Forelimb muscle (tissue), 1 donor: Measurements from ENCODE around the gene PARVA. TPM values are rescaled to one million over a fixed set of nuclear protein-coding genes. Genes with fewer than 3 reads are reported as not detected.

ENCODE experiments used
- DNase-seq: peaks from one replicate; pipeline ENCODE4 v3.0.0-alpha.2; 2013; ENCODE audit warnings: low read depth
- polyA plus RNA-seq: library from polyadenylated mRNA; unstranded; fragments of 120-200 nt; gene quantifications from one replicate; pipeline ENCODE4 v1.2.1, GENCODE V29; 2013; ENCODE audit not compliant: insufficient read length

The PARVA gene
- polyA plus RNA-seq, 1 donor: 49.9 TPM

DNA sequence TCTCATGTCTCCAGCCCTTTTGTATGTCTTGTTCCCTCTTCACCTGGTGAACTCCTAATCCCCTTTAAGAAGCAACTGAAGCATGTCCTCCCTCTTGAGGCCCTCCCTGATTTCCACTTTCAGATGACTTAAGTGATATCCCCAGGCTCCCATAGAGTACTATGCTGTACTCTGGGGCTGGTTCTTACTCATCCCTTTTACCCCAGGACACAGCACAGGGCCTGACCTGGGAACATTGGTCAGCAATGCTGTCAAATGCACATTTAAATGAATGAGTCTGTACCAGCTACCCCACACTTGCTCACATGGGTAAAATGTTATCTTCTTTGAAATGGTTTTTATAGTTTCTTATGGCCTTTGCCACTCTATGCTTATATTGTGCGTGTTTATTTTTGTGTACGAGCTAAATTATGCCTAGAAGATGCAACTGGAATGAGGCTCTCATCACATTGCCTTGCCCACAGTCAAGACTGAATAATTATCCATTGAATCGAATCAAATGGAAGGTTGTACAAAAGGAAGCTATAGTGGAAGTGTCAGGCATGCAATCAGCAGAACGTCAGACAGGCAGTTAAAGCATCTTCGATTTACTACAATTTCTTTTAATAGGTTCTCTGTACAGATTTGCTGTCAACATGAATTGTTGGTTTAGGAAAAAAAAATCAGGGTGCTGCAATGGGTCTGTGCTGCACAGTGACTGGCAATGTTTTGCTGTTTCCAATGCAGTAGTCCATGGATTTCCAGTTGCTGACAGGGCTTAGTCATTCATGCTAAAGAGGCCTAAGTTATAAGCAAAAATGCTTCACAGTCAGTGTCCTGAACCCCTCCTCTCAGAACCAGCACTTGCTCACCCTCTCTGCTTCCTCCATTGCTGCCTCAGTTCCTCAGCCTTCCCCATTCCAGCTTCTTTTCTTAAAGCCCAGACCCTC lies 79.5 kb downstream of the PARVA start:
- no peak for DNase-seq

GRCh38 chr11:12458042-12458441 lies 80.7 kb downstream of the PARVA start:
- no peak for DNase-seq

DNA sequence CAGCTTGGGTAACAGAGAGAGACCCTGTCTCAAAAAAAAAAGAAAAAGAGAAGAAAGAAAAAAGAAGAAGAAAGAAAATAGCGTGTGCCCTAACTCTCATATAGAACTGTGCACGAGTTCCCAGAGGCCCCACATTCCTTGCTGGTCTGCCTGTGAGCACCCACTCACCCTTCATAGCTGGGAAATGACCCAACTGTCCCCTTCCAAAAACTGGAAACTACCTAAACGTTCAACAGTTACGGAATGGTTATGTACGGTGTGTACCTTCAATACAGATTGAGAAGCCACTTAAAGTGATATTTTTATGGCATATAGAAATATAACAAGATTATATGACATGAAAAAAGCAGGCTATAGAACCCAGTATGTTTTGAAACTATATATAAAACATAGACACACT lies 82.0 kb downstream of the PARVA start:
- no peak for DNase-seq

GRCh38 chr11:12459865-12460444 lies 82.6 kb downstream of the PARVA start:
- DNase-seq: no peak

DNA sequence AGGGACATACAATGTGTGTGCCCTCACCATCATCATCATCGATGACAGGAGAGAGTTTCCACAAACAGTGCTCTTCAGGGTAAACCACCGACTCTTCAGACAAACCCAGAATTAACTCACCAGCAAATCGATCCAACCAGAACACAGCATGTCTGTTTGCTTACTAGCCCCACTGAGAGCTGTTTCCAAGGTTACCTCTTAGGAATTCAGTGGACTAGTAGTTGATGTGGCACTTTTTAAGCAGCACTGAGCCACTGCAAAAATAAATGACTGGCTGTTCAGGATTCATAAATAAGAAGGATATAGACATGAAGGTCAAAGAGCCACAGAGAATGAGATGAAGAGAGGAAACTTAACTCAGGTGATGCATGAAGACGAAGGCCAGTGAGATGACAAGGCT lies 83.1 kb downstream of the PARVA start:
- DNase-seq: no peak

GRCh38 chr11:12461516-12461915 lies 84.1 kb downstream of the PARVA start:
- no peak for DNase-seq

DNA sequence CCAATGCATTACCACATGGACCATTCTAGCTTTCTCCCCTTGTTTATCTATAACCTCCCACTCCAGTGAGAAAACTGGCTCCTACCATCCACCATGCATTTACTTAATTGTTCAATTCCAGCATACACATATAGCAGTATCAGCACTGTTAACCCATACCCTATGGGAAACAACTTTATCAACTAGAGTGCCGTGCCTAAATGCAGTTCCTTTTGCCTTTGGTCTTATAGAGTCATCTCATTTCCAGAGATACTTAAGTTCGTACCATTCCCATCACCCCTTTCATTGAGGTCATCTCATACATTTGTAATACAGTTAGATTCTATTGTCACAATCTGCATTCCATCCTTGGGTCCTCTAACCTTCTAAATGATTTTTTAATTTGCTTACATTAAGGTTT lies 86.9 kb downstream of the PARVA start:
- DNase-seq: no peak

- no peak for DNase-seq
These were observed 88.0 kb downstream of the PARVA start for GRCh38 chr11:12465332-12465731.

- DNase-seq: no peak
These were observed 90.2 kb downstream of the PARVA start for GRCh38 chr11:12467610-12468009.

DNA sequence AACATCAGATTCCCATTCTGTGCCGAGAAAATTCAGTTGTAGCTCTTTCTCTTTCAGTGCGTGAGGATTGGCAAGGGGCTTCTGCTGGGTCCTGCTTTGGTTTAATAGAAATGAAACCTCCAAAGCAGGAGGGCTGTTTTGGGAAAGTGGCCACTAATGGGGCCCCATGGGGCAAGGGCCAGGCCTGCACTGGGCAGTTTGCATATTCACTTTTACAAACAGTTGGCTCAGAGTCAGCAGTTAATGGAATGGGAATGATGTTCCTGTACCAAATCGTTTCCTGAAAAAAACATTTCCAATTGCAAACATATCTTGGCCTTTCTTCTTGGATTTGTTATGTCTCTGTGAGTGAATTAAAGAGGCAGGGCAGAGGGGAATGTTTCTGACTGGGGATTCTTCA lies 92.1 kb downstream of the PARVA start:
- peak; percentile 29 for DNase-seq

- DNase-seq: no peak
These were observed 92.9 kb downstream of the PARVA start for GRCh38 chr11:12470236-12470635.

GRCh38 chr11:12472401-12473005 lies 95.1 kb downstream of the PARVA start:
- no peak for DNase-seq

DNA sequence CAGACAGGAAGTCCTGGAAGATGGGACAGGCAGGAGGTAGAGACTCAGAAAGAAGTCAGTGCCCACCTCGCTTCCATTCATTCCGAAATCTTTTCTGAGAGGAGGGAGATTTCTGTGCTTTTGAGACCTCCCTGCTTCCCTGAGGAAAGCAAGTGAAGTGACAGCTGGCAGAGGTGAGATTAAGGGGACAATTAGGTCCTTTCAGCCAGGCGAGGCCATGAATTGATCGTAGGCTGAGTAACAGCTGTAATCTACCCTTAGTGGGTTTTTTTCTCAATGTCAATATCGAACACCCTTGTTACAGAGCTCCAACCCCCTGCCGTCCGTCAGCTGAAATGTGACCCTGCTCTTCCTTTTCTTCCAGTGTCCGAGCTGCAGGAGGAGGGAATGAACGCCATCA lies 96.0 kb downstream of the PARVA start:
- no peak for DNase-seq

- DNase-seq: no peak
These were observed 97.5 kb downstream of the PARVA start for GRCh38 chr11:12474871-12475270.

DNA sequence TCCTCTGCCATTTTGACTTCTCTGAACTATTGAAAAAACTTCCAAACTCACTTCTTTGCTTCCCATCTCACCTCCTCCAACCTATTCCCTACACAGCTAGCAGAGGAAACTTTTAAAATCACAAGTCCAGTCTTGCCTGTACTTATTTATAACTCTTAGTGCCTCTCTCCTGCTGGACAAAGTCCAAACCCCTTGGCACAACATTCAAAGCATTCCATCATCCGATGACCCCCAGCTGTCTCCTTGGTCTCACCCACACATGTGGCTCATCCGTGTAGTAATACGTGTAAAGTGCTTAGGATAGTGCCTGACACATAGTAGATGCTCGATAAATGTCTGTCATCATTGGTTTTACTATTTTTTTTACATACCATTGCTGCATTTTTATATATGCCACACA lies 101.4 kb downstream of the PARVA start:
- DNase-seq: no peak

GRCh38 chr11:12480401-12480800 lies 103.0 kb downstream of the PARVA start:
- no peak for DNase-seq

GRCh38 chr11:12482839-12483238 lies 105.5 kb downstream of the PARVA start:
- no peak for DNase-seq

GRCh38 chr11:12483604-12484003 lies 106.2 kb downstream of the PARVA start:
- DNase-seq: no peak

DNA sequence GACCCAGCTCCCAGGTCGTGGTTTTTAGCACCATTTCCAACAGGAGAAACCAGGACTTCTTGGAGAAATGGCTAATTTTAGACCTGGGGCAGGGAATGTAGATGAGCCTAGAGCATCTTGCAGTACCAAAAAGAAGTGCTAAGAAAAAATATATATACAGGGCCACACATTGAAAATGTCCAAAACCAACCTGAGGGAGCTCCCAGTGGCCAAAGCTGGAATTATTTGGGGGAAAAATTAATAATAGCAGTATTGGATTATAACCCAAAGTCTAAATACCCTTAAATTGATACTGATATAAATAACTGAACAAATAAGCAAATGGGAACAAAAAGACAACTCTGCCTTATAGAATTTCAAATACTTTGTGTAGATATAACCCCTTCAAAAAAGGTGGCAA lies 108.0 kb downstream of the PARVA start:
- DNase-seq: no peak

GRCh38 chr11:12489246-12489772 lies 111.9 kb downstream of the PARVA start:
- no peak for DNase-seq

DNA sequence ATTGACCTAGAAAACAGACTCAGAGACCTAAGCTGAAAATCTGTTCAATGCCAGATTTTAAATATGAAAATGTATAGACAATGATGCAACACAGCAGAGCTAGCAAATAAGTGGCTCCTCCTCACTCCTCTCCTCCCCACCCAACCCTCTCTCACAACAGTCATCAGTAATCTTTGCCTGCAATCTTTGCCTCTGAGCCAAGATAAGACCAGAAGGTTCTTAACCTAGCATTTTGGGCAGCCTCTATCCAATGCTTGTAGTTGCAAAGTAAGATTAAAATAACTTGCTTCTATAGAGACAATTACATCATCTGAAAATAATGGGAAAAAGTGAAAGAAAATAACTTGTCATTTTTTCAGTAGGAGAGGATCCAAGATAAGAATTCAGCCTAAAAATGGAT lies 117.3 kb downstream of the PARVA start:
- DNase-seq: no peak

DNA sequence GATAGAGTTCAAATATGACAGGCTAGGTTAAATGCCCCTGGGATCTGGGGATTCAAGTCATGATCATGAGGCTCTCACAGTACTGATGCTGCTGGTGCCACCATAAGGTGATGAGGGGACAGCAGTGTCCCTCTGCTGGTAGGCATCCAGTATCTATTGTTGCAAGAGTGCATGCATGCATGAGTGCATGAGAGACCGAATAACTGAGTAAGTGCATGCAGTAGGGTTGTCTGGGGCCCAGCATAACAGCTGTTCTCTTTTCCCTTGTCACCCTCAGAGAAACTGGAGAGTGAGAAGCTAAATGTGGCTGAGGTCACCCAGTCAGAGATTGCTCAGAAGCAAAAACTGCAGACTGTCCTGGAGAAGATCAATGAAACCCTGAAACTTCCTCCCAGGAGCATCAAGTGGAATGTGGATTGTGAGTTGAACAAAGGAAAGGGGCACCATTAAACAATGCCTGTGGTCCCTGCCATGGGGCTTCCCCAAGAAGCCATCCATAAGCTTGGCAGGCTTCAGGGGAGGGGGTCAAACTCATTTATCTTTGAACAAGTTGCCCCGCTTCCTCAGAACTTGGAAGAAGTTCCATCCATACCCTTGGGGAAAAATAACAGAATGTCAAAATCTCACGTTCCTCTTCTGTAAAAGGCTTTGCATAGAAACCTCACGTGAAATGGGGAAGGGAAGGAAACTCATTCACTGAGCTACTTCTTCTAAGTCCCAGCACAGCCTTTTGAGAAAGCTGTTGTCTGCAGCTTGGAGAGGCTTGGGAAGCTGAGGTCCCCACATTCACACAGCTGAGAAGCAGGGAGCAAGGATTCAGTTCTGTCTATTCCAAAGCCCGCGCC lies 119.0 kb downstream of the PARVA start:
- DNase-seq: no peak
